HEK293 (cell line): Measurements from ENCODE around the gene CDR2L.
"Not testable (repeated sequence)": the region's sequence is repeated elsewhere in the genome, so short reads cannot be mapped to it uniquely, and the experiment has no call there.

ENCODE experiments used
- CTCF ChIA-PET: fragments of 350-600 bp; formaldehyde crosslinking; extraction: SDS; loops from one replicate; lab custom pipeline; 2021; ENCODE audit warnings: antibody characterized with exemption; lab: Yijun Ruan, JAX
- POLR2A ChIA-PET: fragments of 300-600 bp; formaldehyde crosslinking; extraction: SDS; loops from one replicate; lab custom pipeline; 2020; ENCODE audit warnings: antibody characterized with exemption, inconsistent platforms; lab: Yijun Ruan, JAX
- H3K27ac ChIP-seq: fragments of 200-500 bp; sonication (Bioruptor generic); 2 replicates; pipeline ENCODE4 v1.5.1; 2014; ENCODE audit warnings: low read depth, low read length, control low read depth, inconsistent platforms; ENCODE audit errors: extremely low read depth
- H3K36me3 ChIP-seq, 2 experiments: fragments of 200-500 bp in 1 of 2; sonication (Bioruptor generic) in 1 of 2; 1 replicate in 1 of 2; 2 replicates in 1 of 2; pipeline ENCODE4 v1.5.1; 2014 to 2017; ENCODE audit warnings: inconsistent platforms in 2 of 2, low read length in 2 of 2; ENCODE audit not compliant: control insufficient read depth in 2 of 2, insufficient read depth in 1 of 2
- H3K4me1 ChIP-seq: fragments of 200-500 bp; sonication (Bioruptor generic); 2 replicates; pipeline ENCODE4 v1.5.1; 2014; ENCODE audit warnings: mild to moderate bottlenecking, low read length, inconsistent platforms; ENCODE audit not compliant: control insufficient read depth, insufficient read depth
- H3K4me3 ChIP-seq: 2 replicates; pipeline ENCODE4 v1.5.1; 2011; ENCODE audit warnings: low read depth, mild to moderate bottlenecking, control low read depth, low read length, moderate library complexity
- H3K9me3 ChIP-seq: fragments of 200-500 bp; sonication (Bioruptor generic); 2 replicates; pipeline ENCODE4 v1.5.1; 2014; ENCODE audit warnings: low read depth, low read length, inconsistent platforms; ENCODE audit not compliant: control insufficient read depth, insufficient read depth
- CTCF ChIP-seq: fragments of 450-650 bp; formaldehyde crosslinking; IDR thresholded peaks from 2 replicates; pipeline ENCODE4 v1.5.1; 2016; ENCODE audit warnings: missing biosample characterization, missing genetic modification characterization
- PRDM6 ChIP-seq: fragments of 450-650 bp; formaldehyde crosslinking; IDR thresholded peaks from 2 replicates; pipeline ENCODE4 v1.5.1; 2017; ENCODE audit warnings: missing biosample characterization, missing genetic modification characterization
- ZBTB11 ChIP-seq: fragments of 450-650 bp; formaldehyde crosslinking; conservative IDR thresholded peaks from 2 replicates; pipeline ENCODE4 v1.5.1; 2016; ENCODE audit warnings: low read depth, missing biosample characterization, missing genetic modification characterization
- ZBTB20 ChIP-seq: fragments of 450-650 bp; formaldehyde crosslinking; IDR thresholded peaks from 2 replicates; pipeline ENCODE4 v1.5.1; 2016; ENCODE audit warnings: missing biosample characterization, missing genetic modification characterization
- ZNF121 ChIP-seq: fragments of 450-650 bp; formaldehyde crosslinking; IDR thresholded peaks from 2 replicates; pipeline ENCODE4 v1.5.1; 2016; ENCODE audit warnings: missing biosample characterization, missing genetic modification characterization
- ZNF132 ChIP-seq: fragments of 450-650 bp; formaldehyde crosslinking; IDR thresholded peaks from 2 replicates; pipeline ENCODE4 v1.5.1; 2017; ENCODE audit warnings: missing biosample characterization, missing genetic modification characterization, borderline replicate concordance
- ZNF138 ChIP-seq: fragments of 450-650 bp; formaldehyde crosslinking; IDR thresholded peaks from 2 replicates; pipeline ENCODE4 v1.5.1; 2016; ENCODE audit warnings: missing biosample characterization, missing genetic modification characterization, borderline replicate concordance
- ZNF292 ChIP-seq: fragments of 450-650 bp; formaldehyde crosslinking; IDR thresholded peaks from 2 replicates; pipeline ENCODE4 v1.5.1; 2016; ENCODE audit warnings: low read depth, missing biosample characterization, missing genetic modification characterization, borderline replicate concordance
- ZNF449 ChIP-seq: fragments of 450-650 bp; formaldehyde crosslinking; IDR thresholded peaks from 2 replicates; pipeline ENCODE4 v1.5.1; 2017; ENCODE audit warnings: missing biosample characterization, mild to moderate bottlenecking, missing genetic modification characterization, moderate library complexity
- ZNF529 ChIP-seq: fragments of 450-650 bp; formaldehyde crosslinking; IDR thresholded peaks from 2 replicates; pipeline ENCODE4 v1.5.1; 2017; ENCODE audit warnings: missing genetic modification characterization, missing biosample characterization; ENCODE audit not compliant: insufficient replicate concordance
- ZNF530 ChIP-seq: fragments of 450-650 bp; formaldehyde crosslinking; IDR thresholded peaks from 2 replicates; pipeline ENCODE4 v1.5.1; 2016; ENCODE audit warnings: low read depth, missing biosample characterization, missing genetic modification characterization
- ZNF558 ChIP-seq: fragments of 450-650 bp; formaldehyde crosslinking; IDR thresholded peaks from 2 replicates; pipeline ENCODE4 v1.5.1; 2016; ENCODE audit warnings: missing biosample characterization, missing genetic modification characterization
- ZSCAN23 ChIP-seq: fragments of 450-650 bp; formaldehyde crosslinking; IDR thresholded peaks from 2 replicates; pipeline ENCODE4 v1.5.1; 2016; ENCODE audit warnings: missing biosample characterization, missing genetic modification characterization

The CDR2L gene

DNA sequence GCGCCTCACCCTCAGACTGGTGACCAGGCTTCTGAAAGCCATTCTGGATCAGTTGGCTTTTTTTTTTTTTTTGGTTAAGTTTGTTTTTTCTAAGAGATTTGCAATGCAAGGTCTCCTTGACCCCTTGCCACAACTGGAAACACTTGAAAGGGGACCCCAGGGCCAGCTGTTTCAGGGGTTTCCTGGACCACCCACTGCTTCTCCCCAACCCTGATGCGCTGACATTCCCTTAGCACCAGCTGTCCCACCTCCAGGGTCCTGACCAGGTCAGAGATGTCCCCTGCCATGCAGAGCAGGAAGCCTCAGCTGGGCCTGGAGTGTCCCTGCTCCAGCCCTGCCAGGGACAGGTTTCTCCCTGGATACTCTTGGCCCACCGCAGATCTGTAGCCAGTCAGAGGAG, 16.9 kb downstream of the CDR2L start (continued):
- TF ChIP-seq CTCF (tag by site-specific recombination): no peak

- Histone ChIP-seq H3K4me3 (no peak overlapping the region), H3K27ac (no peak overlapping the region), H3K4me1 (peaks cover 7% of the 10 kb centered on the region; the same call in 1 of the 2 replicates), H3K9me3 (no peaks in the 10 kb centered on the region), H3K36me3 (peaks cover 3 to 41% of the 10 kb centered on the region in 2 experiments; a peak in 2 of 3 replicates)
- TF ChIP-seq ZNF132 (tag by site-specific recombination) (no peak), ZBTB20 (tag by site-specific recombination) (no peak), ZNF530 (tag by site-specific recombination) (no peak), ZBTB11 (tag by site-specific recombination) (no peak), ZNF449 (no peak), ZNF558 (tag by site-specific recombination) (no peak), ZSCAN23 (tag by site-specific recombination) (no peak), ZNF529 (no peak), ZNF292 (tag by site-specific recombination) (no peak), ZNF138 (tag by site-specific recombination) (no peak), PRDM6 (no peak)
- ChIA-PET CTCF (interaction anchor here (0.7 to 4.0 kb wide), 3 partner anchors 17 to 162 kb away, joined by 3 to 37 read pairs (median 3); no protein-coding TSS in a partner anchor), POLR2A (interaction anchor here (0.5 to 1.9 kb wide), 3 partner anchors 17 to 212 kb away, joined by 3 to 7 read pairs (median 3); partner anchors contain the start of gene CDR2L)
Observed at GRCh38 chr17:75005291-75005690, 17.9 kb downstream of the CDR2L start.

GRCh38 chr17:75006084-75006483, 18.7 kb downstream of the CDR2L start:
- H3K36me3 ChIP-seq: peaks cover 0 to 39% of the 10 kb centered on the region in 2 experiments; a peak in 2 of 3 replicates
- TF ChIP-seq ZNF121 (tag by site-specific recombination): peak; percentile 93
- H3K4me3 ChIP-seq, H3K9me3 ChIP-seq, H3K27ac ChIP-seq, H3K4me1 ChIP-seq: not testable (repeated sequence)
- ChIA-PET CTCF (interaction anchor here (0.7 to 4.0 kb wide), 4 partner anchors 12 to 163 kb away, joined by 3 to 37 read pairs (median 4); no protein-coding TSS in a partner anchor), POLR2A (interaction anchor here (0.8 to 1.9 kb wide), 3 partner anchors 18 to 44 kb away, joined by 3 to 7 read pairs (median 4); partner anchors contain the start of gene CDR2L)
